HepG2 (cell line): ENCODE data around the gene PEPD. TPM values are rescaled to one million over a fixed set of nuclear protein-coding genes. Genes with fewer than 3 reads are reported as not detected.

Experiments used
- BHLHE40 ChIP-seq: IDR thresholded peaks from 2 replicates; pipeline ENCODE4 v1.6.1; 2011; ENCODE audit warnings: low read length, improper control_type of control experiment
- CREB3 ChIP-seq: sonication (generic); formaldehyde crosslinking; IDR thresholded peaks from 2 replicates; pipeline ENCODE4 v1.5.0; 2020; ENCODE audit warnings: missing genetic modification reagents
- GRHL1 ChIP-seq: sonication (generic); formaldehyde crosslinking; conservative IDR thresholded peaks from 2 replicates; pipeline ENCODE4 v1.8.0; 2022; ENCODE audit warnings: missing genetic modification reagents
- IKZF1 ChIP-seq: fragments of 450-650 bp; IDR thresholded peaks from 2 replicates; pipeline ENCODE4 v1.7.1; 2016
- JUNB ChIP-seq: sonication (generic); formaldehyde crosslinking; IDR thresholded peaks from 2 replicates; pipeline ENCODE4 v1.8.0; 2022; ENCODE audit warnings: missing genetic modification reagents, mild to moderate bottlenecking, borderline replicate concordance
- MTF2 ChIP-seq: sonication (generic); formaldehyde crosslinking; IDR thresholded peaks from 2 replicates; pipeline ENCODE4 v1.5.0; 2020; ENCODE audit warnings: missing genetic modification reagents, borderline replicate concordance
- NFE2L1 ChIP-seq: sonication (generic); formaldehyde crosslinking; IDR thresholded peaks from 2 replicates; pipeline ENCODE4 v1.4.0; 2020; ENCODE audit warnings: missing genetic modification reagents, mild to moderate bottlenecking, borderline replicate concordance
- PATZ1 ChIP-seq: sonication (generic); formaldehyde crosslinking; IDR thresholded peaks from 2 replicates; pipeline ENCODE4 v1.4.0; 2020; ENCODE audit warnings: missing genetic modification reagents
- PRPF4 ChIP-seq: fragments of 200-400 bp; formaldehyde crosslinking; IDR thresholded peaks from 2 replicates; pipeline ENCODE4 v1.6.1; 2016; ENCODE audit warnings: low read length, low read depth; ENCODE audit not compliant: poor library complexity, severe bottlenecking
- TBX3 ChIP-seq: fragments of 450-650 bp; IDR thresholded peaks from 2 replicates; pipeline ENCODE4 v1.6.1; 2017; ENCODE audit warnings: antibody characterized with exemption, mild to moderate bottlenecking, inconsistent platforms, borderline replicate concordance
- THAP11 ChIP-seq: IDR thresholded peaks from 2 replicates; pipeline ENCODE4 v1.6.1; 2016; ENCODE audit warnings: missing biosample characterization, missing genetic modification reagents
- TOPORS ChIP-seq: sonication (generic); formaldehyde crosslinking; IDR thresholded peaks from 2 replicates; pipeline ENCODE4 v1.8.0; 2023; ENCODE audit warnings: mild to moderate bottlenecking, missing genetic modification reagents
- U2AF1 ChIP-seq: fragments of 200-400 bp; formaldehyde crosslinking; optimal IDR thresholded peaks from 2 replicates; pipeline ENCODE3; 2017; ENCODE audit warnings: mild to moderate bottlenecking, low read depth, low read length
- U2AF2 ChIP-seq: fragments of 200-400 bp; formaldehyde crosslinking; IDR thresholded peaks from 2 replicates; pipeline ENCODE4 v1.6.1; 2017; ENCODE audit warnings: low read depth, mild to moderate bottlenecking, low read length
- ZNF407 ChIP-seq: sonication (generic); formaldehyde crosslinking; IDR thresholded peaks from one replicate; pipeline ENCODE4 v1.5.1; 2020; ENCODE audit warnings: mild to moderate bottlenecking, missing genetic modification reagents; ENCODE audit errors: not compliant biosample characterization
- ZNF850 ChIP-seq: sonication (generic); formaldehyde crosslinking; conservative IDR thresholded peaks from 2 replicates; pipeline ENCODE4 v1.9.0; 2021; ENCODE audit warnings: mild to moderate bottlenecking, missing genetic modification reagents
- polyA plus RNA-seq, 8 experiments: library from polyadenylated mRNA; depleted of rRNA in 3 of 8; stranded (reverse) in 7 of 8; unstranded in 1 of 8; fragments of >200 nt; fragmentation: Illumina TruSeq in 4 of 8; extraction: Trizol in 4 of 8; gene quantifications; 2 replicates each; pipeline versions ENCODE4 v1.2.1 to v1.2.3, GENCODE V29; 2011 to 2016; ENCODE audit warnings: low read depth in 4 of 8, missing spikeins in 1 of 8, mixed read lengths in 1 of 8; ENCODE audit not compliant: insufficient read depth in 1 of 8
- total RNA-seq, 5 experiments: library from RNA; depleted of rRNA; stranded (reverse); fragments of >200 nt; fragmentation: Illumina TruSeq; extraction: Trizol; gene quantifications; 2 replicates each; pipeline ENCODE4 v1.2.3, GENCODE V29; 2016; ENCODE audit warnings: low read depth in 1 of 5

Gene PEPD
- total and polyA plus RNA-seq, 2 of the 13 experiments (the other 11 are each of a cell fraction or from before 2014, with no cell fraction given) = 60.7 to 75.1 TPM

- TF ChIP-seq ZNF407 (CRISPR knock-in tag) (no peak), PATZ1 (peak; percentile 68; the same call in 1 of the 2 replicates), JUNB (no peak), BHLHE40 (peak; percentile 90), GRHL1 (CRISPR knock-in tag) (no peak), MTF2 (CRISPR knock-in tag) (0 out of 2 replicates have a peak, but pooled peaks have one; percentile 52), NFE2L1 (no peak), U2AF2 (no peak), IKZF1 (no peak), ZNF850 (no peak), PRPF4 (no peak), TOPORS (CRISPR knock-in tag) (no peak), U2AF1 (peak; percentile 59), CREB3 (no peak), TBX3 (no peak), THAP11 (peak; percentile 66)
Observed at GRCh38 chr19:33521480-33522370, at the start of gene PEPD (continued).
